HepG2 (cell line): ENCODE measurements around the gene SERPINA9. TPM values are rescaled to one million over a fixed set of nuclear protein-coding genes. Genes with fewer than 3 reads are reported as not detected.

ENCODE experiments used
- CEBPB ChIP-seq: IDR thresholded peaks from 2 replicates; pipeline ENCODE4 v1.6.1; 2011; ENCODE audit warnings: low read depth, low read length, improper control_type of control experiment, borderline replicate concordance
- FOSL2 ChIP-seq: sonication (generic); formaldehyde crosslinking; IDR thresholded peaks from 2 replicates; pipeline ENCODE4 v1.4.0; 2020; ENCODE audit warnings: missing genetic modification reagents
- HHEX ChIP-seq: IDR thresholded peaks from 2 replicates; pipeline ENCODE4 v1.6.1; 2016; ENCODE audit warnings: control low read depth
- MTA3 ChIP-seq: sonication (generic); formaldehyde crosslinking; IDR thresholded peaks from 2 replicates; pipeline ENCODE4 v1.4.0; 2020; ENCODE audit warnings: missing genetic modification reagents
- NCOR1 ChIP-seq: fragments of 200-600 bp; sonication (generic); IDR thresholded peaks from 2 replicates; pipeline ENCODE4 v1.7.0; 2017; ENCODE audit warnings: antibody characterized with exemption, low read length, borderline replicate concordance
- NR3C1 ChIP-seq: sonication (generic); formaldehyde crosslinking; IDR thresholded peaks from 2 replicates; pipeline ENCODE4 v1.4.0; 2020; ENCODE audit warnings: missing genetic modification reagents
- RFX3 ChIP-seq: IDR thresholded peaks from 2 replicates; pipeline ENCODE4 v1.6.1; 2016; ENCODE audit warnings: missing biosample characterization, missing genetic modification reagents
- SAP130 ChIP-seq: IDR thresholded peaks from 2 replicates; pipeline ENCODE4 v1.6.1; 2016; ENCODE audit warnings: low read depth
- TARDBP ChIP-seq: sonication (generic); formaldehyde crosslinking; IDR thresholded peaks from 2 replicates; pipeline ENCODE4 v1.8.0; 2022; ENCODE audit warnings: mild to moderate bottlenecking, missing genetic modification reagents
- TEAD3 ChIP-seq: optimal IDR thresholded peaks from 2 replicates; pipeline ENCODE3; 2016; ENCODE audit warnings: borderline replicate concordance
- ZNF143 ChIP-seq: sonication (generic); formaldehyde crosslinking; IDR thresholded peaks from 2 replicates; pipeline ENCODE4 v1.4.0; 2020; ENCODE audit warnings: missing genetic modification reagents
- ZNF563 ChIP-seq: sonication (generic); formaldehyde crosslinking; IDR thresholded peaks from 2 replicates; pipeline ENCODE4 v1.8.0; 2022; ENCODE audit warnings: mild to moderate bottlenecking, moderate library complexity, missing genetic modification reagents
- ZNF749 ChIP-seq: sonication (generic); formaldehyde crosslinking; IDR thresholded peaks from 2 replicates; pipeline ENCODE4 v1.8.0; 2022; ENCODE audit warnings: mild to moderate bottlenecking, missing genetic modification reagents, moderate library complexity, borderline replicate concordance
- ZNF816 ChIP-seq: sonication (generic); formaldehyde crosslinking; IDR thresholded peaks from 2 replicates; pipeline ENCODE4 v1.8.0; 2022; ENCODE audit warnings: missing genetic modification reagents, mild to moderate bottlenecking, borderline replicate concordance
- ZNF883 ChIP-seq: sonication (generic); formaldehyde crosslinking; IDR thresholded peaks from 2 replicates; pipeline ENCODE4 v1.5.1; 2020; ENCODE audit warnings: mild to moderate bottlenecking, missing genetic modification reagents; ENCODE audit errors: not compliant biosample characterization
- polyA plus RNA-seq, 8 experiments: library from polyadenylated mRNA; depleted of rRNA in 3 of 8; stranded (reverse) in 7 of 8; unstranded in 1 of 8; fragments of >200 nt; fragmentation: Illumina TruSeq in 4 of 8; extraction: Trizol in 4 of 8; gene quantifications; 2 replicates each; pipeline versions ENCODE4 v1.2.1 to v1.2.3, GENCODE V29; 2011 to 2016; ENCODE audit warnings: low read depth in 4 of 8, missing spikeins in 1 of 8, mixed read lengths in 1 of 8; ENCODE audit not compliant: insufficient read depth in 1 of 8
- total RNA-seq, 5 experiments: library from RNA; depleted of rRNA; stranded (reverse); fragments of >200 nt; fragmentation: Illumina TruSeq; extraction: Trizol; gene quantifications; 2 replicates each; pipeline ENCODE4 v1.2.3, GENCODE V29; 2016; ENCODE audit warnings: low read depth in 1 of 5
- TF ChIP-seq, protein P1 (sequence below), 2 experiments: sonication (generic) in 1 of 2; formaldehyde crosslinking in 1 of 2; IDR thresholded peaks; 2 replicates each; pipeline versions ENCODE4 v1.4.0 to v1.6.1; 2016 to 2020; ENCODE audit warnings: borderline replicate concordance in 1 of 2, low read depth in 1 of 2, mild to moderate bottlenecking in 1 of 2, missing genetic modification reagents in 1 of 2
- TF ChIP-seq, protein P2 (sequence below): sonication (generic); formaldehyde crosslinking; IDR thresholded peaks from 2 replicates; pipeline ENCODE4 v1.4.0; 2020; ENCODE audit warnings: mild to moderate bottlenecking, missing genetic modification reagents
- TF ChIP-seq, protein P3 (sequence below): sonication (generic); formaldehyde crosslinking; IDR thresholded peaks from 2 replicates; pipeline ENCODE4 v1.4.0; 2020; ENCODE audit warnings: mild to moderate bottlenecking, missing genetic modification reagents
- TF ChIP-seq, protein P4 (sequence below): sonication (generic); formaldehyde crosslinking; IDR thresholded peaks from 2 replicates; pipeline ENCODE4 v1.4.0; 2020; ENCODE audit warnings: low read depth, mild to moderate bottlenecking, missing genetic modification reagents

The SERPINA9 gene
- total and polyA plus RNA-seq, 2 of the 13 experiments (the other 11 are each of a cell fraction or from before 2014, with no cell fraction given): 0.21 TPM; not detected in 1

DNA sequence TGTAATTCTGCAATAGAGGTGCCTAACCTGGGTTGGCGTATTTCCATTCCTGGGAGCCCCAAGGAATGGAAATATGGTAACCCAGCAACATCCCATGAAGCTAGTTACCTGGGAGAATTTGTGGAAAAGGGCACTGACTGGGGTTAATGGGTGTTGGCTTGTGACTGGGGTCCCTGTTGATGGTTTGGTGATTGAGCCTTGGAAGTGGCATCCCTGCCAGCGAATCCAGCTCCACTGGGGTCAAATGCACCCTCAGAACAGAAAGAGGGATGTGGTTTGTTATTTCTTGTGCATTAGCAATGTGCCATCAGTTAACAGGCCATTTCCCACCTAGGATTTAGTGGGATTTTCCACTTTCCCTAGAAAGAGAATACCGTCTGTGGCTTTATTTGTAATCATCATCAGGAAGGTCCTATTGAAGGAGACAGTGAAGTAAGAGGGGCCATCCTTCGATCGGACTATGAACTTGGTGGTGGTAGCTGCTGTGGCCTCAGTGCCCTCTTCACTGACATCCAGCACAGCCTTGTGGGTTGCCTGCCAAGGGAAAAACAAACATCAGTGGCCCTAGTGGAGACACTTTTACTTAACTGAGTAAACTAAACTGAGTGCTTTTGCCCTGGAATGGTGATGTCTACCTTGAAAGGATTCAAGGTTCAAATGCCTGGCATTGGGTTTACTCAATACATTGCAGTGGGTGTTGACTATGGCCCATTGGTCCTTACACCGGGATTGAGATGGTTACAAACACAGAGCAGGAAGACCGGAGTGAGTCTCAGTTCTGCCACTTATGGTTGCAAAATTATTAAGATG, 13.0 kb downstream of the SERPINA9 start (continued):
- TF ChIP-seq, protein P1, sequence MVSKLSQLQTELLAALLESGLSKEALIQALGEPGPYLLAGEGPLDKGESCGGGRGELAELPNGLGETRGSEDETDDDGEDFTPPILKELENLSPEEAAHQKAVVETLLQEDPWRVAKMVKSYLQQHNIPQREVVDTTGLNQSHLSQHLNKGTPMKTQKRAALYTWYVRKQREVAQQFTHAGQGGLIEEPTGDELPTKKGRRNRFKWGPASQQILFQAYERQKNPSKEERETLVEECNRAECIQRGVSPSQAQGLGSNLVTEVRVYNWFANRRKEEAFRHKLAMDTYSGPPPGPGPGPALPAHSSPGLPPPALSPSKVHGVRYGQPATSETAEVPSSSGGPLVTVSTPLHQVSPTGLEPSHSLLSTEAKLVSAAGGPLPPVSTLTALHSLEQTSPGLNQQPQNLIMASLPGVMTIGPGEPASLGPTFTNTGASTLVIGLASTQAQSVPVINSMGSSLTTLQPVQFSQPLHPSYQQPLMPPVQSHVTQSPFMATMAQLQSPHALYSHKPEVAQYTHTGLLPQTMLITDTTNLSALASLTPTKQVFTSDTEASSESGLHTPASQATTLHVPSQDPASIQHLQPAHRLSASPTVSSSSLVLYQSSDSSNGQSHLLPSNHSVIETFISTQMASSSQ (IDR thresholded peaks at IDR 0.05; ENCODE audit: low read depth): peak; percentile 34; the same call in 1 of the 2 replicates
- TF ChIP-seq, protein P1 (CRISPR knock-in tag; IDR thresholded peaks at IDR 0.05; ENCODE audit: borderline replicate concordance): no peak
- TF ChIP-seq RFX3 (CRISPR knock-in tag) (no peak), TEAD3 (peak; percentile 86), TARDBP (peak; percentile 75; the same call in 1 of the 2 replicates), HHEX (CRISPR knock-in tag) (peak; percentile 24; the same call in 1 of the 2 replicates), CEBPB (peak; percentile 57; the same call in 1 of the 2 replicates), MTA3 (CRISPR knock-in tag) (no peak), ZNF749 (CRISPR knock-in tag) (no peak), FOSL2 (peak; percentile 58; the same call in 1 of the 2 replicates), ZNF143 (CRISPR knock-in tag) (no peak), ZNF563 (CRISPR knock-in tag) (no peak), NCOR1 (peak; percentile 86), ZNF816 (CRISPR knock-in tag) (no peak), SAP130 (CRISPR knock-in tag) (peak; percentile 67), ZNF883 (no peak), NR3C1 (CRISPR knock-in tag) (no peak)
- TF ChIP-seq, protein P2, sequence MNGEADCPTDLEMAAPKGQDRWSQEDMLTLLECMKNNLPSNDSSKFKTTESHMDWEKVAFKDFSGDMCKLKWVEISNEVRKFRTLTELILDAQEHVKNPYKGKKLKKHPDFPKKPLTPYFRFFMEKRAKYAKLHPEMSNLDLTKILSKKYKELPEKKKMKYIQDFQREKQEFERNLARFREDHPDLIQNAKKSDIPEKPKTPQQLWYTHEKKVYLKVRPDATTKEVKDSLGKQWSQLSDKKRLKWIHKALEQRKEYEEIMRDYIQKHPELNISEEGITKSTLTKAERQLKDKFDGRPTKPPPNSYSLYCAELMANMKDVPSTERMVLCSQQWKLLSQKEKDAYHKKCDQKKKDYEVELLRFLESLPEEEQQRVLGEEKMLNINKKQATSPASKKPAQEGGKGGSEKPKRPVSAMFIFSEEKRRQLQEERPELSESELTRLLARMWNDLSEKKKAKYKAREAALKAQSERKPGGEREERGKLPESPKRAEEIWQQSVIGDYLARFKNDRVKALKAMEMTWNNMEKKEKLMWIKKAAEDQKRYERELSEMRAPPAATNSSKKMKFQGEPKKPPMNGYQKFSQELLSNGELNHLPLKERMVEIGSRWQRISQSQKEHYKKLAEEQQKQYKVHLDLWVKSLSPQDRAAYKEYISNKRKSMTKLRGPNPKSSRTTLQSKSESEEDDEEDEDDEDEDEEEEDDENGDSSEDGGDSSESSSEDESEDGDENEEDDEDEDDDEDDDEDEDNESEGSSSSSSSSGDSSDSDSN (CRISPR knock-in tag): 0 out of 2 replicates have a peak, but pooled peaks have one; percentile 29
- TF ChIP-seq, protein P3, sequence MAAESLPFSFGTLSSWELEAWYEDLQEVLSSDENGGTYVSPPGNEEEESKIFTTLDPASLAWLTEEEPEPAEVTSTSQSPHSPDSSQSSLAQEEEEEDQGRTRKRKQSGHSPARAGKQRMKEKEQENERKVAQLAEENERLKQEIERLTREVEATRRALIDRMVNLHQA (CRISPR knock-in tag): no peak
- TF ChIP-seq, protein P4, sequence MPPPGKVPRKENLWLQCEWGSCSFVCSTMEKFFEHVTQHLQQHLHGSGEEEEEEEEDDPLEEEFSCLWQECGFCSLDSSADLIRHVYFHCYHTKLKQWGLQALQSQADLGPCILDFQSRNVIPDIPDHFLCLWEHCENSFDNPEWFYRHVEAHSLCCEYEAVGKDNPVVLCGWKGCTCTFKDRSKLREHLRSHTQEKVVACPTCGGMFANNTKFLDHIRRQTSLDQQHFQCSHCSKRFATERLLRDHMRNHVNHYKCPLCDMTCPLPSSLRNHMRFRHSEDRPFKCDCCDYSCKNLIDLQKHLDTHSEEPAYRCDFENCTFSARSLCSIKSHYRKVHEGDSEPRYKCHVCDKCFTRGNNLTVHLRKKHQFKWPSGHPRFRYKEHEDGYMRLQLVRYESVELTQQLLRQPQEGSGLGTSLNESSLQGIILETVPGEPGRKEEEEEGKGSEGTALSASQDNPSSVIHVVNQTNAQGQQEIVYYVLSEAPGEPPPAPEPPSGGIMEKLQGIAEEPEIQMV (CRISPR knock-in tag): no peak
